GM19324 (cell line): ENCODE data around the gene SLC9A9.
"Not testable (repeated sequence)": the region's sequence is repeated elsewhere in the genome, so short reads cannot be mapped to it uniquely, and the experiment has no call there.

ENCODE experiments used
- ATAC-seq: cut with Tn5 transposase; IDR thresholded peaks from one replicate; pipeline ENCODE4 v1.9.1; 2021; ENCODE audit warnings: mild to moderate bottlenecking, moderate library complexity; ENCODE audit not compliant: unreplicated experiment, low FRiP score

The SLC9A9 gene

DNA sequence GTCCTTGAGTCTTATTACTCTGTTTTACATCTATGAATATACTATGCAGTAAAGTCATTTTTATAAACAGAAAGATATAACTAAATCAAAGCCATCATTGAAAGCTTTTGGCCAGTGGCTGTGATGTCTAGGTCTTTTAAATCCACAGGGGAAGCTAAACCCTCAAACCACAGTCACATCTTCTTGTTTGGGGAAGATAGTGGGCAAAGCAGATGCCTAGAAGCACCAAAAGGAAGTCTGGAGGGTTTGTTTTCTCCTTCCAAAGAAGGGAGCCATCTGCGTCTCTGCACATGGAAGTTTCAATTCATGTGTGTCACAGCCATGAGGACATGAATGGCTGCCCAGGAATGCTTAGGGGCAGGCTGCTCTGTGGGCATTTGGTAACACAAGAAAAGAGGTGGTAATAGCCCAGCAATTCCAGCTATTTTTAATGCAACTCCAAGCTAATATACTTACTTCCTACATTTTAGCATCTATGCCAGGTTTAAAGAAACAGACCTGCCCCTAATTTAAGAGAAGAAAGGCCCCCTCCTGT is 322.2 kb downstream of the SLC9A9 start:
- ATAC-seq = no peak

DNA sequence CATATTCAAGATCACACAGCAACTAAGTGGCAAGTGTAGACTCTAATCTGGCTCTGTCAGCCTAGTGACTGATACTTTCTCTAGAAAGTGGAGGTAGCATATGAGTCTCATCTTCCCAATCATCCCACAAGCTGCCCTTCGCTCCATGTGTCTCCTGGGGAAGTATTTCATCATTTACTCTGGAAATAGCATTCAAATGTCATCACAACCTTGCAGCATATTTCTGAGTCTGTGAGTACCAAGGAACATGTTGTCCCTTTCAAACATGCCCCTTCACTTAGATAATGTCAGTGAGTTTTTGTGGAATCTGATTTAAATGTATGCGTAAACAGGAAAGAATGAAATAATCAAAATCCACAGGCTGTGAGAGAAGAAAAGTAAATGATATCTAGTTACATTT is 322.9 kb downstream of the SLC9A9 start:
- no peak for ATAC-seq

- ATAC-seq = no peak
These were observed 326.5 kb downstream of the SLC9A9 start for GRCh38 chr3:143521803-143522202.

DNA sequence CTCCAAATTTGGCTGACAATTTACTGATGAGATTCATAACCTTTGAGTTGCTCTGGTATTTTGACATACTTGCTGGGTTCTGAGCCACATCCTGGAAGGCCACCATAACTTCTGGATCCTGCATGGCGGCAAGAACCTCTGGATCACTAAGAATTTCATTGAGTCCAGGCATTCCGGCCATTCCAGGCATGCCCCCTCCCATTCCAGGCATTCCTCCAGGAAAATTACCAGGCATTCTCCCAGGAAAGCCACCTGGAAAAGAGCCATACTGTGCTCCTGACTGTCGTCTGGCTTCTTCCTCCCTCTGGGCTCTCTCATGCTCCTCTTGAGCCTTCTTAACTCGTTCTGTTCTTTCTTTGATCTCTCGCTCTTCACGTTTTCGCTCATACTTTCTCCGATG is 331.1 kb downstream of the SLC9A9 start:
- ATAC-seq = not testable (repeated sequence)

DNA sequence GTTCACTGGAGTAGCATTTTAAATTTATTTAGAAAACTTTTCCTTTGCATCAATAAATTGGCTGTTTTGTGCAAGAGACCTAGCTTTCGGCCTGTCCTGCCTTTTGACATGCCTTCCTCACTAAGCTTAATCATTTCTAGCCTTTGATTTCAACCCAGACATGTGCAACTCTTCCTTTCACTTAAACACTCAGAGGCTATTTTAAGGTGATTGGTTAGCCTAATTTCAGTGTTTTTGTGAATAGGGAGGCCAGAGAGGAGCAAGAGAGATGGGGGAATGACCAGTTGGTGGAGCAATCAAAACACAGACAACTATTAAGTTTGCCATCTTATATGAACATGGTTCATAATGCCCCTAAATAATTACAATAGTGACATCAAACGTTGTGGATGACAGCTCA is 333.4 kb downstream of the SLC9A9 start:
- ATAC-seq = no peak

- ATAC-seq = no peak
These were observed 334.2 kb downstream of the SLC9A9 start for GRCh38 chr3:143514109-143514508.

- ATAC-seq = no peak
These were observed 336.9 kb downstream of the SLC9A9 start for GRCh38 chr3:143511174-143511879.

DNA sequence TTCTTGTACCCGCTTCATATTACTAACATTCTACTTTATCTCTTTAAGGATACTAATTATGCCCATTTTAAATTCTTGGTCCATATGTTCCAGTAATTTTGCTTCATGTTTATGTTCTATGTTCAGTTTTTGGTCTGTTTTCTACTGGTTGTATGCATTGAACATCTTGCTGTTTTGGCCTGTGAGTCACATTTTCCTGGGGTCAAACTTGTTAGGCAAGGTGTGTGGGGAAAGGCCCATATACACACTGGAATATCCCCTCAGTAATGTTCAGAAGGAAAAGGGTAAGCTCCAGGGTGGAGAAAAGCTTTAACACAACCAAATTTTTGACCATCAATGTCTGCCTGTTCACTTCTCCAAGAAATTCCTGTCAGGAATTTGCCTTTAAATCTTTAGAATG is 337.7 kb downstream of the SLC9A9 start:
- ATAC-seq = no peak

DNA sequence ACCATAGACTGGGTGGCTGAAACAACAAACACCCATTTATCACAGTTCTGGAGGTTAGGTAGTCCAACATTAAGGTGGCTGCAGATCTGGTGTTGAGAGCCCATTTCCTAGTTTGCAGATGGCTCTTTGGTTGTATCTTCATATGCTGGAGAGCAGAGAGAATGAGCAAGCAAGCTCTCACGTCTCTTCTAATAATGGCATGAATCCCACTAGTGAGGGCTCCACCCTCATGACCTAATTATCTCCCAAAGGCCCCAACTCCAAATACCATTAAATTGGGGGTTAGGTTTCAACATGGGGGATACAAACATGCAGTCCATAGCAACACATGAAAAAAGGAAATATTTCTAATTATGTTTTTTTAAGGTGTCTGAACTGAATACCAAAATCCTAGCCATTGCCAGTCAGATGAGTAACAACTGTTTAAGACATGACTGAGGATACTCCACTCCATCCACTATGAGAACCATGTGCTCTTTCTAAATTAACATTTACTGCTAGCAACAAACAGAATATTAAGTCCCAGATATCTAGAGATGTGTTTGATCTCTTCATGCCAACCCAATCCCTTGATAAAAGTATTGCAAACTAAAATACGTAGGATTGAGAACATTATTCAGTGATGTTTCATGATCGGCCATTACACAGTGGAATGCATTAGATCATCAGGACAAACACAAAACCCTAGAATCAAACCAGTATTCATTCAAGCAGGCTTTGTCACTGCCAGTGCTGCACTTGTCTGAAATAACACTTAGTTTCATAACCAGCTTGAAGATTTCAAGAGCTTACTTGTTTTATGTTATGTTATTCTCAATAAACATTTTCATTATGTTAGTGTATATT is 340.3 kb downstream of the SLC9A9 start:
- no peak for ATAC-seq

DNA sequence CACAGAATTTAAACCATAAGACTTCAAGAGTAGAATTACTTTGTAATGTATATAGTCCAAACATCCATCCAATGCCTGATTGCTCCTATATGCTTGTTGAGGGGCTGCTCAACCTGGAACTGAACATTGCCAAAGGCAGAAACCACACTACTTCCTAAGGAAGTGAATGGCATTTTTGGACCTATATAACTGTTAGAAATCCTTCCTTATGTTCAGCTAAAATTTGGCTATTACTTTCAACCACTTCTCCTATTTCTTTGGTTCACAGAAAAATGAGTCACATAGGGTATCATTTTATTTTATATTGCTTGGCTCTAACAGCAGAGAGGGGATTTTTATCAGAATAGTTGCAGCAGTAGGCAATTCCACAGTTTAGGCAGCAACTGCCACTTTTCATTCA is 342.1 kb downstream of the SLC9A9 start:
- no peak for ATAC-seq

DNA sequence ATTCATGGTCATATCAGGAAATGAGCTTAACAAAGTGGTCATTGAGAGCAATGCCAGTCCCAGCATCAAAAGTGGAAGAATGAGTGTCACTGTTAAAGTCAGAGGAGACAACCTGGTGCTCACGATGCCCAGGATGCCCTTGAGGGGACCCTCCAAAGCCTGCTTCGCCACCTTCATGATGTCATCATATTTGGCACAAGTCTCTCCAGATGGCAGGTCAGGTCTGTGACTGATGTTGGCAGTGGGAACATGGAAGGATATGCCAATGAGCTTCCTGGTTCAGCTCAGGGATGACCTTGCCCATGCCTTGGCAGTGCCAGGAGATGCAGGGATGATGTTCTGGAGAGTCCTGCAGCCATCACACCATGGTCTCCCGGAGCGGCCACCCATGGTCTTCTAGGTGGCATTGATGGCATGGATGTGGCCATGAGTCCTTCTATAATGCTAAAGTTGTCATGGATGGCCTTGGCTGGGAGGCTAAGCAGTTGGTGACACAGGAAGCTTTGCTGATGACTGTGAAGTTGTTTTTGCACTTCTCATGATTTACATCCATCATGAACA is 344.9 kb downstream of the SLC9A9 start:
- ATAC-seq = no peak

DNA sequence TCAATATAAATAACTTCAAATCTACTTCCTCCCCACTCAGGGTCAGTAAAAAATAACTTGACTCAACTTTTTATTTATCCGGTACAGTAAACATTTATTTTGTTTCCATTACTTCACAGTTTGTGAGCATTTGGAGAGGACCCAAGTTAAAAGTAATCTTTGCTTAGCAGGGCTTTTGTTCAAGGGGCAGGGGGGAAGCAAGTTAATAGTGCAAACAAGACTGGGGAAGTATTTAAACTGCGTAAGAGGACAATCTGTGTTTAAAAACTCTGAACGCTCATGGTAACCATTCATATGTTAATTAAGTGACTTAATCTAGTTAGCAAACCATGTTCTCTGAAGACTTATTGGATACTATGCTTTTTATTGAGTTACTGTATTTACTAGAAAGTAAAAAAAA is 346.2 kb downstream of the SLC9A9 start:
- no peak for ATAC-seq

DNA sequence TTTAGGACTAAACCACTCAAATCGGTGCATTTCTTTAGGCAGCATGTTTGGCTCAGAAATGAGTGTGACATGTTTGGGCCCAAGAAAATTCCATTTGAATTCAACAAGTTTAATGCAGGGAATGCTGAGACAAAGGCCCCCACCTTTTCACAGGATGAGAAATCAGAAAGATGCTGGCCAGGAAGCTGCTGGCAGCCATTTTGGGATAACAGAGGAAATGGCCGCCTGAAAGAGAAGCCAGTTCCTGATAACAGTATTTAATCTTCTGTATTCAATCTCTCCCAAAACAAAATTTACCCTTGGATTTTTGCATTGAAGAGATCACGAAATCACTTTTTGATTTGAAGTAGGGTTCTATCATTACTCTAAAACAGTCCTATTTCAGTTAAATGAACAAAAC is 350.9 kb downstream of the SLC9A9 start:
- ATAC-seq = no peak

DNA sequence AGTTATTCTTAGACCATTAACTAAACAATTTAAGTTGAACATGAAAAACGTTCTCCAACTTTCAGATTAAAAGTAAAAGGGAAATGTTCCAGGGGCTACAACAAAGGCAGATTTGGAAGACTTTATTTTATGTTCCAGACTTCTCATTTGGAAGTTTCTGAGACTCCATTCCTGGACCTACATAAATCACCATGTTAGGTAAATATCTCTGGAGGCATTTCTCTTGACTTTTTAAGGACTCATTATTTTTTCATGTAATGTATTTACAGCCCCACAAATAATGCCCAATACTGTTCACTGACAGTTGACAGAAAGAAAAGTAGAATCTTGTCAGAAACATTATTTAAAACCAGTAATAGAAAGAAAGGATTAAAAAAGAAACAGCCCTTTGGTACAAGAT is 352.1 kb downstream of the SLC9A9 start:
- no peak for ATAC-seq

GRCh38 chr3:143495527-143495926 is 352.7 kb downstream of the SLC9A9 start:
- ATAC-seq = no peak

GRCh38 chr3:143486611-143487010 is 361.7 kb downstream of the SLC9A9 start:
- no peak for ATAC-seq

DNA sequence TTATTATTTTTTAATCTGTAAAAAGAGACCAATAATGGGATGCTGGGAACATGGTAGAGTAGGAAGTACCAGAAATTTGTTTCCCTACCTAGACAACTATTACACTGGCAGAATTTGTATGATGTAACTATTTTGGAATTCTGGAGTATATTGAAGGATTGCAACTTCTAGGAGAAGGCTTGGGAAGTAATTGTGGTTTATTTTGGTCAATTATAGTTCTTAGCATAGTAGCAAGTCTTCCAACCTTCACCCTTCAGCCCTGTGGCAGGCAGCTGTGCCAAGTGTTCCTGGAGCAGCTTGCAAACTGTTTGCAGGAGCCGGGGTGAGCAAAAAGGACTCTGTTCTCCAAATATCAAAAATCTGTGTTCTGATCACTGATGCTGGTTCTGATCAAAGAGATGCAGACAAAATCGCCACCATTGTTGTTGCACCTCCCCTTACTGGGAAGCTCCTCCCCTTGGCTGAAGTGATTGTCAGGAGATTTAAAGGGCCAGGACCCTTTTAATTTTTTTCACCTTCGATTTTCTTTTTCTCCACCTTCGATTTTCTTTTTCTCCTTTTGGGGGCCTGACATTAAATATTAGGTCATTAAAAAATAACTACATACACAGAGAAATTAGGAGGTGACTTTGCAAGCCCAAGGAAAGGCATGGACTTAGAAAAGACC is 363.3 kb downstream of the SLC9A9 start:
- no peak for ATAC-seq

GRCh38 chr3:143483214-143483613 is 365.1 kb downstream of the SLC9A9 start:
- no peak for ATAC-seq

- no peak for ATAC-seq
These were observed 365.9 kb downstream of the SLC9A9 start for GRCh38 chr3:143482106-143483088.

- ATAC-seq = no peak
These were observed 367.9 kb downstream of the SLC9A9 start for GRCh38 chr3:143480344-143480743.
